AG09319 (cell line): ENCODE data around the gene LRSAM1.

Experiments used
- DNase-seq: peaks from one replicate; pipeline ENCODE4 v3.0.0-alpha.2; 2010; ENCODE audit warnings: low read depth; ENCODE audit errors: extremely low read depth
- CTCF ChIP-seq: IDR thresholded peaks from 2 replicates; pipeline ENCODE4 v1.5.1; 2011; ENCODE audit warnings: low read depth, mild to moderate bottlenecking, inconsistent platforms, low read length, moderate library complexity

The LRSAM1 gene

GRCh38 chr9:127451608-127451857 lies 223 bp downstream of the LRSAM1 start:
- TF ChIP-seq CTCF = no peak
- no peak for DNase-seq

- DNase-seq = no peak
- TF ChIP-seq CTCF = no peak
Measured at GRCh38 chr9:127451858-127452656, 747 bp downstream of the LRSAM1 start.

DNA sequence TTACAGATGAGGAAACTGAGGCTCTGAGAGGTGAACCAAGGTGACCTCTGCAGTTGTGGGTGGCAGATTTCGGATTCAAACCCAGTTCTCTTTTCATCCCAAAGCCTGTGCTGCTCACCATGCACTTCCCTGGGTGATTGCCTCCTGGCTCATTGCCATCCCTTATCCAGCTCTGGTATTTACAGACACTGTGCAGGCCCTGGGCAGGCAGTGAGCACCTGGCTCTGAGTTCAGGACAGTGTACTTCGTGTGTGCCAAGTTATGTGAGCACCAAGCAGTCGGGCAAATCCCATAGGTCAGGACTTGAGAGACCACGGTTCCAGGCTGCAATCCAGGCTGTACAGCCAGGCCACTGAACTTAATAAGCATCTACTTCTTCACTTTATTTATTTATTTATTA lies 1.4 kb downstream of the LRSAM1 start:
- DNase-seq = no peak
- TF ChIP-seq CTCF = no peak

DNA sequence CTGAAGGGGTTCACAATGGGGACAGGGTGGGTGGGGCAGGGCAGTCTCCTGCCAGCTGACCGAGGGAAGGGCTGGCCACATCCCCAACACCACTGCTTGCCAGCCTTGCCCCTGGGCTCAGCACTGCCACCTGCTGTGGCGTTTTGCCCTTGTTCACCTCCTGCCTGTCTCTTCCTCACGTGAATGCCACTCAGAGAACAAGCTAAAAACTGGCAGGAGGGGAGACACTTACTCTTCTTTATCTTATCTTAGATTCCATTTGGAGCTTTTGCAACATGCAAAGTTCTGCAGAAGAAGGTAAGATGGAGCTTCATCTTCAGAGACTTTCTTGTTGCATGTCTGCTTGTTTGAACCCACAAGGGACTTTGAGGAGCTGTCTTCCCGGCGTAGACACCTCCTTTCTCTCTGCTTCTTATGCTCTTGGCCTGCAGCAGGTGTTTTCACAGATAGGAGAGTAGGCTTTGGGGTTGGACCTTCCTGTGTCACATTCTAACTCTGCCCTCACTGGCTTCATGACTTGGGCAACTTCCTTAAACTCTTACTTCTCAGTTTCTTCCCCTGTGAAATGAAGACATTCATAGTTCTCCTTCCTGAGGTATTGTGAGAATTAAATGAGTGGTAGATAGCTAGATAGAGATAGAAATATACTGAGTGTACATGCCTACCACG lies 4.1 kb downstream of the LRSAM1 start:
- TF ChIP-seq CTCF = peak; percentile 15
- no peak for DNase-seq

GRCh38 chr9:127457191-127457878 lies 6.0 kb downstream of the LRSAM1 start:
- DNase-seq = no peak
- TF ChIP-seq CTCF = no peak

DNA sequence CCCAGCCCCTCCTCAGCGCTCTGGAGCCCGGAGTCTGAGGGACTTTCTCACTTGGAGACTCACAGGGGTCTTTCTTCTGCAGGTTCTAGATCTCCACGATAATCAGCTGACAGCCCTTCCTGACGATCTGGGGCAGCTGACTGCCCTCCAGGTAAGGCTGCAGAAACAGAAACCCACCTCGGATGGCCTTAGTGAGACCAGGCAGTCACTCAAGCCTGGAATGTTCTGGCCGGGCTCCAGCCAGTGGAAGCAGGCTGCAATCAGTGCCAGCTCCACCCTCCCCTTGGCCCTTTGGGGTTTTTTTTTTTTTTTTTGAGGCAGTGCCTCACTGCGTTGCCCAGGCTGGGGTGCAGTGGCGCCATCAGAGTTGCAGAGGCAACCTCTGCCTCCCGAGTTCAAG lies 7.6 kb downstream of the LRSAM1 start:
- no peak for DNase-seq
- TF ChIP-seq CTCF = no peak

- no peak for TF ChIP-seq CTCF
- DNase-seq = no peak
Measured at GRCh38 chr9:127463382-127463781, 12.1 kb downstream of the LRSAM1 start.
